Cardiac muscle cell (in vitro differentiated cells and primary cell): ENCODE measurements around the gene DDIT4L. TPM values are rescaled to one million over a fixed set of nuclear protein-coding genes. Genes with fewer than 3 reads are reported as not detected.
"Not testable (repeated sequence)": the region's sequence is repeated elsewhere in the genome, so short reads cannot be mapped to it uniquely, and the experiment has no call there.

ENCODE experiments used
- DNase-seq, 2 donors: peaks; one replicate each; pipeline versions ENCODE4 v3.0.0 to v3.0.0-alpha.2; 2010 to 2017; ENCODE audit warnings: low read depth in 1 of 2, low spot score in 1 of 2
- H3K27ac ChIP-seq: fragments of 200-600 bp; sonication (generic); 2 replicates; pipeline ENCODE4 v1.5.1; 2016
- H3K27me3 ChIP-seq: fragments of 200-600 bp; sonication (generic); 2 replicates; pipeline ENCODE4 v1.6.0; 2016; ENCODE audit warnings: control low read depth
- H3K36me3 ChIP-seq: fragments of 200-600 bp; sonication (generic); 2 replicates; pipeline ENCODE4 v1.5.1; 2016; ENCODE audit warnings: control low read depth
- H3K4me1 ChIP-seq: fragments of 200-600 bp; sonication (generic); 2 replicates; pipeline ENCODE4 v1.8.1; 2017; ENCODE audit warnings: low read depth, mild to moderate bottlenecking, mixed run types
- H3K4me3 ChIP-seq: fragments of 200-600 bp; sonication (generic); 2 replicates; pipeline ENCODE4 v1.5.1; 2016; ENCODE audit warnings: mild to moderate bottlenecking
- H3K9me3 ChIP-seq: fragments of 200-600 bp; sonication (generic); 2 replicates; pipeline ENCODE4 v1.5.1; 2017; ENCODE audit warnings: low read depth, mild to moderate bottlenecking, control low read depth
- CTCF ChIP-seq: IDR thresholded peaks from 2 replicates; pipeline ENCODE4 v1.5.1; 2012; ENCODE audit warnings: low read depth, mild to moderate bottlenecking, low read length
- polyA plus RNA-seq: library from polyadenylated mRNA; unstranded; fragments of >200 nt; fragmentation: Nextera tagmentation; extraction: Ambion mirVana; gene quantifications from 2 replicates; pipeline ENCODE4 v1.2.1, GENCODE V29; 2016
- total RNA-seq: library from RNA; depleted of rRNA; stranded (reverse); fragments of >200 nt; gene quantifications from 2 replicates; pipeline ENCODE4 v1.2.3, GENCODE V29; 2016

DDIT4L gene
- total and polyA plus RNA-seq, 2 experiments from 2014 or later = 4.6 to 5.0 TPM

- no peak for TF ChIP-seq CTCF
- Histone ChIP-seq H3K9me3 (no peaks in the 10 kb centered on the region), H3K27me3 (no peaks in the 10 kb centered on the region), H3K36me3 (no peaks in the 10 kb centered on the region), H3K4me3 (no peak overlapping the region), H3K4me1 (no peaks in the 10 kb centered on the region), H3K27ac (no peak overlapping the region)
- peak in 1 of 2 donors; percentile 20 for DNase-seq
These were observed 18.2 kb upstream of the DDIT4L start for GRCh38 chr4:100208459-100208858.

GRCh38 chr4:100206850-100207249 is 16.6 kb upstream of the DDIT4L start:
- H3K27ac ChIP-seq = no peak overlapping the region
- DNase-seq = no peak
- H3K36me3 ChIP-seq = no peaks in the 10 kb centered on the region
- no peaks in the 10 kb centered on the region for H3K9me3 ChIP-seq
- no peak overlapping the region for H3K4me3 ChIP-seq
- TF ChIP-seq CTCF = no peak
- H3K4me1 ChIP-seq = no peaks in the 10 kb centered on the region
- no peaks in the 10 kb centered on the region for H3K27me3 ChIP-seq

DNA sequence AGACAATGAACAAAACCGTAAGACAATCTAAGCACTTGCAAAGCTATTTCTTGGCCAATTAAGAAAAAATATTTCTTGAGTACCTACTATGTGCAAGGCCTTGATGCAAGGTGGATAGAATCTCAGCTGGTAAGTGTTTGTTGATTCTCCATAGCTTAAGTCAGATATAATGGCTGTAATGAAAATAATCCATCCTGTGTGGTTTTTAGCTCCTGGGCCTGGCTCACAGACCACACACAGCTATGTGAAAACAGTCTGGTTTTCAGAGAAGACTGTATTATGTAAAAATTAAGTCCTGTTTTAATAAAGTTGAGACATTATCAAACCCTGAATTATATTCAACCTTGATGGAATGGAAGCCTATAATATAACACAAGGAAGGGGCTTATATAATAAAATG is 7.8 kb upstream of the DDIT4L start:
- Histone ChIP-seq H3K9me3 (no peaks in the 10 kb centered on the region), H3K27me3 (no peaks in the 10 kb centered on the region), H3K4me1 (no peaks in the 10 kb centered on the region), H3K27ac (no peak overlapping the region), H3K4me3 (no peak overlapping the region), H3K36me3 (no peaks in the 10 kb centered on the region)
- TF ChIP-seq CTCF = no peak
- DNase-seq = no peak

DNA sequence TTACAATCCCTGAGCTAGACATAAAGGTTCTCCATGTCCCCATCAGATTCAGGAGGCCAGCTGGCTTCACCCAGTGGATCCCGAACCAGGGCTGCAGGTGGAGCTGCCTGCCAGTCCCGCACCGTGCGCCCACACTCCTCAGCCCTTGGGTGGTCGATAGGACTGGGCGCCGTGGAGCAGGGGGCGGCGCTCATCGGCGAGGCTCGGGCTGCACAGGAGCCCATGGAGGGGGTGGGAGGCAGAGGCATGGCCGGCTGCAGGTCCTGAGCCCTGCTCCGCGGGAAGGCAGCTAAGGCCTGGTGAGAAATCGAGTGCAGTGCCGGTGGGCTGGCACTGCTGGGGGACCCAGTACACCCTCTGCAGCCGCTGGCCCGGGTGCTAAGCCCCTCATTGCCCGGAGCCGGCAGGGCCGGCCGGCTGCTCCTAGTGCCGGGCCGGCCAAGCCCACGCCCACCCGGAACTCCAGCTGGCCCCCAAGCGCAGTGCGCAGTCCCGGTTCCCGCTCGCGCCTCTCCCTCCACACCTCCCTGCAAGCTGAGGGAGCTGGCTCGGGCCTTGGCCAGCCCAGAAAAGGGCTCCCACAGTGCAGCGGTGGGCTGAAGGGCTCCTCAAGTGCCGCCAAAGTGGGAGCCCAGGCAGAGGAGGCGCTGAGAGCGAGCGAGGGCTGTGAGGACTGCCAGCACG is 6.3 kb upstream of the DDIT4L start:
- not testable (repeated sequence) for DNase-seq, H3K27ac ChIP-seq, H3K4me1 ChIP-seq, H3K4me3 ChIP-seq, H3K27me3 ChIP-seq, H3K36me3 ChIP-seq, H3K9me3 ChIP-seq

DNA sequence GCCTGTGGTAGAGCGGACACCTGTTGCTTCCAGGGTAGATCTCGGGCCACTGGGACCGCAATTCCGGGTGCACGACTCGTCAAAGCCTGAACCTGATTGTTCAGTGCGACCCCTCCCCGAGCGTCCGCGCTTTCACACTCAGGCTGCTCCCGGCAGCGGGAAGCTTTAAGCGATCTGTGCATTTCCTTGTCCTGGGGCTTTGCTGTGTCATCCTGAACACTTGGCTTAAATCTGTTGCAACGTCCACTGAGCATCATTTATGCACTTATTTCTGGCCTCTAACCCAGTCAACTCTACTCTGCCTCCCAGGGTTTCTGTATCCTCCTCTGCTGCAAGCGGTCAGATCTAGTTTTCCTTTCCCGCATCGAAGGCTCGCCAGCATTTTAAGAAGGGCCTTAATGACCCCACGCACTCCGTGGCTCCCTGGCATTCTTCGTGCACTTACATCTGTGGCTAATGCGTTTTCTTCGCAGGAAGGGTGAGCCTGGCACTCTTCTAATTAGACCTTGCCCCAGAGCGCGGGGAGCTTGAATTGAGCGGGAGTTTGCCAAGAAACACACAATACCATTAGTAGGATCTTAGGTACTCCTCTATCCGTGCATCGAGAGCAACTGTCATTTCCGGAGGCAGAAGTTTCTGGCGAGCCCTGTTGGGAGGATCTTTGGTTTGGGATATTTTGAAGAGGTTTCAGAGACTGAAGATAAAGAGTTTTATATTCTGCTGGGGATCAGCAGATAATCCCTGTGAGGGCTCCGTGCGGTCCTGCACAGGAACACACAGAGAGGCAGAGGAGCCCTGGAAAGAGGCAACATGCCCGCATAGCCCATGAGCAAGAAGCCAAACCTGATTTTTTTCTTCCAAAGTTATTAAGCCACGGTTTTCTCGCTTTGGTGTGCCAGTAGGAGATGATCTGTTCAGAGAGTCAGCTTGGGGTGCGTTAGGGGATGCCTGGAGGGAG is 654 bp upstream of the DDIT4L start:
- no peaks in the 10 kb centered on the region for H3K36me3 ChIP-seq
- no peak overlapping the region for H3K27ac ChIP-seq
- H3K4me1 ChIP-seq = peaks cover 12% of the 10 kb centered on the region
- no peaks in the 10 kb centered on the region for H3K9me3 ChIP-seq
- no peaks in the 10 kb centered on the region for H3K27me3 ChIP-seq
- TF ChIP-seq CTCF = no peak
- peak; percentile 53 to 57 for DNase-seq
- H3K4me3 ChIP-seq = peak overlapping the region; percentile 64

GRCh38 chr4:100188829-100189228 is 1.4 kb downstream of the DDIT4L start:
- Histone ChIP-seq H3K4me1 (peaks cover 12% of the 10 kb centered on the region), H3K9me3 (no peaks in the 10 kb centered on the region), H3K27ac (no peak overlapping the region), H3K4me3 (peak overlapping the region; percentile 64), H3K27me3 (no peaks in the 10 kb centered on the region), H3K36me3 (no peaks in the 10 kb centered on the region)
- peak in 1 of 2 donors; percentile 32 for DNase-seq
- TF ChIP-seq CTCF = no peak
